M059J (cell line): Measurements from ENCODE around the gene LRIG3. TPM values are rescaled to one million over a fixed set of nuclear protein-coding genes. Genes with fewer than 3 reads are reported as not detected.
"Not testable (repeated sequence)": the region's sequence is repeated elsewhere in the genome, so short reads cannot be mapped to it uniquely, and the experiment has no call there.

Experiments
- DNase-seq: peaks from one replicate; pipeline ENCODE4 v3.0.0-alpha.2; 2012; ENCODE audit warnings: low read depth
- total RNA-seq: library from RNA; depleted of rRNA; stranded (reverse); fragments of >200 nt; shearing (Covaris generic); gene quantifications from 2 replicates; pipeline ENCODE4 v1.2.3, GENCODE V29; 2014; rRNA removed

Gene LRIG3, protein sequence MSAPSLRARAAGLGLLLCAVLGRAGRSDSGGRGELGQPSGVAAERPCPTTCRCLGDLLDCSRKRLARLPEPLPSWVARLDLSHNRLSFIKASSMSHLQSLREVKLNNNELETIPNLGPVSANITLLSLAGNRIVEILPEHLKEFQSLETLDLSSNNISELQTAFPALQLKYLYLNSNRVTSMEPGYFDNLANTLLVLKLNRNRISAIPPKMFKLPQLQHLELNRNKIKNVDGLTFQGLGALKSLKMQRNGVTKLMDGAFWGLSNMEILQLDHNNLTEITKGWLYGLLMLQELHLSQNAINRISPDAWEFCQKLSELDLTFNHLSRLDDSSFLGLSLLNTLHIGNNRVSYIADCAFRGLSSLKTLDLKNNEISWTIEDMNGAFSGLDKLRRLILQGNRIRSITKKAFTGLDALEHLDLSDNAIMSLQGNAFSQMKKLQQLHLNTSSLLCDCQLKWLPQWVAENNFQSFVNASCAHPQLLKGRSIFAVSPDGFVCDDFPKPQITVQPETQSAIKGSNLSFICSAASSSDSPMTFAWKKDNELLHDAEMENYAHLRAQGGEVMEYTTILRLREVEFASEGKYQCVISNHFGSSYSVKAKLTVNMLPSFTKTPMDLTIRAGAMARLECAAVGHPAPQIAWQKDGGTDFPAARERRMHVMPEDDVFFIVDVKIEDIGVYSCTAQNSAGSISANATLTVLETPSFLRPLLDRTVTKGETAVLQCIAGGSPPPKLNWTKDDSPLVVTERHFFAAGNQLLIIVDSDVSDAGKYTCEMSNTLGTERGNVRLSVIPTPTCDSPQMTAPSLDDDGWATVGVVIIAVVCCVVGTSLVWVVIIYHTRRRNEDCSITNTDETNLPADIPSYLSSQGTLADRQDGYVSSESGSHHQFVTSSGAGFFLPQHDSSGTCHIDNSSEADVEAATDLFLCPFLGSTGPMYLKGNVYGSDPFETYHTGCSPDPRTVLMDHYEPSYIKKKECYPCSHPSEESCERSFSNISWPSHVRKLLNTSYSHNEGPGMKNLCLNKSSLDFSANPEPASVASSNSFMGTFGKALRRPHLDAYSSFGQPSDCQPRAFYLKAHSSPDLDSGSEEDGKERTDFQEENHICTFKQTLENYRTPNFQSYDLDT
- 25.9 and 32.6 TPM in 2 replicates for total RNA-seq

DNA sequence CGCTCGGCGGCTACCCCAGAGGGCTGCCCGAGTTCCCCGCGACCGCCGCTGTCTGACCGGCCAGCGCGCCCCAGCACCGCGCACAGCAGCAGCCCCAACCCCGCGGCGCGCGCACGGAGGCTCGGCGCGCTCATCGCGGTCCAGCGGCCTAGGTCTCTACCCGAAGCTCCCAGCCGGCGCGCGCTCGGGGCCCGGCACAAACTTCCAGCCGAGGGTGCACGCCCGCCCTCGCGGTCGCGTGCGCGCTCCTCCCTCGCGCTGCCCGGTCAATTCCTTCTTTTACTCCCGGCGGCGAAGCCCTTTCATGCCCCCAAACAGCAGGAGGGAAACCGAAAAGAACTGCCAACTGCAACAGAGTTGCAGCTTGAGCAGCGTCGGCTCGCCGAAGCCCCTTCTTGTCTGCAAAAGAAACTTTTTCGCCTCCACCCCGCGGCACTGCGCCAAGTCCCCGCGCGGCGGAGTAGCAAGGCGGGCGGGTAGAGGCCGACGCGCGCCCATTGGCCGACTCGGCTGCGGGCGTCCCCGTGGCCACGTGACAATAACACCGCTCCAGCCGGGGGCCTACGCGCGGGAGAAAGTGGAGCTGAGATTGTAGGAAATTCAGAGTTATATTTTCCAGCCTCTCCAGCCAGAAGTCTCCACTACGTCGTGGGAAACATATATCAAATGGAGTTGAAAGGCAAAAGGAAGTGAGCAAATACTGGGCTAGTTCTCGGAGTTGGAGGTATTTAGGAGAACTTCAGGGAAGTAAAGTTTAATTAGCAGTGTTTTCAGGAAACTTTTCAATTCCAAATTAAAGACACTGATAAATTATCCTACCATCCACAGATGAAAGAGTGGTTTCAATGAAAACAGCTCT, at the start of gene LRIG3:
TSS of gene LRIG3 (minus strand) at position 403 of the 859 bp plus-strand sequence. CDS start at position 134, 269 bp downstream.
- DNase-seq = peak; percentile 85

- DNase-seq = no peak
Measured at GRCh38 chr12:58969237-58969636, 48.9 kb upstream of the LRIG3 start.

DNA sequence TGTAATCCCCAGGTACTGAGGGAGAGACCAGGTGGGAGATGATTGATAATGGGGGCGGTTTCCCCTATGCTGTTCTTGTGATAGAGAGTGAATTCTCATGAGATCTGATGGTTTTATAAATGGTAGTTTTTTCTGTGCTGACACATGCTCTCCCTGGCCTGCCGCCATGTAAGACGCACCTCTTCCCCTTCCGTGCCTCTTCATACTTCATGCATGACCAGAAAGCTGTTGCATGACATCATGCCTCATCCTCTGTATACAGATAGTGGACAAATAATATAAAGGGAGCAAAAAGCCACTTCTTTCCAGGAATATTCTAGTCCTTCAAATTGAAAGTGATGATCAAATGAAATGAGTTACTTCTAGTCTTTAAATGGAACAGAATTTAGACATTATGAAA, 47.3 kb upstream of the LRIG3 start:
- DNase-seq = no peak

DNA sequence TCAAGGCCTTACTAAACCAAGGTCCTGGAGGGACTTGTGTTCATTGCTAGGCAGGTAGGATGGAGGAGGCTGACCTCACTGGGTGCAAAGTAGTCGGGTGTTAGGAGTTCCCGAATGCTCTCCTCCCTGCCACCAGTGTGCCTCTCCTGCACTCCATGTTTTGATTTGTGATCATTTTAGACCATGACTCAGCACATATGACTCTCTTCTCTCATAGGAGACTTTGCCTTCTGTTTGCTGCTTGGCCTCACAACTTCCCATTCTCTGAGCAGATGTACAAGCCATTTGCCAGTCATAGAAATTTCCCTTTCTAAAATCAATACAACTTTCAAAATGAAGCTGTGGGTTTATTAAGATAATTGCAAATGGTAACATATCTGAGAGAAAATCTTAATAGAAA, 46.6 kb upstream of the LRIG3 start:
- peak; percentile 16 for DNase-seq

GRCh38 chr12:58965568-58965967, 45.3 kb upstream of the LRIG3 start:
- DNase-seq = no peak

DNA sequence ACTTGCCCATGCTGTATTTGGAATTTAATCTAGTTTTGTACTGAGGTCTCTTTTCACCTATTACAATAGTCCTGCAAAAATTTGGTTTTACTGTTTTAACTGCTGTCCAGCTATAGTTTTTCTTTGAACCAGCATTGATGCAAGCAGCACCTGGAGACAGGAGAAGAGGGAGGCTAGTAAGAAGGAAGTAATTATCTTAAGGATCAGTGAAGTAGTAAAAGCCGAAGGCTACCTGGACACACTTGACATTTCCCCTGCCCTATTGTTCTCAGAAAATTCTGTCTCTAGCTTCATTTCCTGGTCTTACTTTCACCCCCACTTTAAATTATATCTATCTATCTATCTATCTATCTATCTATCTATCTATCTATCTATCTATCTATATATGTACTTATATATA, 43.5 kb upstream of the LRIG3 start:
- no peak for DNase-seq

GRCh38 chr12:58961906-58962305, 41.6 kb upstream of the LRIG3 start:
- DNase-seq = no peak

DNA sequence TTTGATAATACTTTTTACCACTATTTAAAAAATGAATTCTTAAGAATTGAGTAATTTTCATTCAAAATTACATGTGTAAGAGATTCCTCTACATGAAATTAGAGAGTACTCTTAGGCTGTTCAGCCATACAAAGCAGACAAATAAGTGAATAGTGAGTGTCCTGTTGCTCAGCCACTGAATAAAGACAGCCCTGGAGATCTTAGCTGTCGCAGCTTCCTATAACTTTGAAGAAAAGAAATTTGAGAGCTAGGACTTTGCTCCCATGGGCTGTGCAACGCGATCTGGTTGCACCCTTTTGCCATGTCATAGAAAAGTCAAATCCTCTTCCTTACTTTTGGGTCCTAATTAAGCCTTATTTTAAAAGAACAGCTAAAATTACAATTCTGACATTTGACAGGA, 40.9 kb upstream of the LRIG3 start:
- no peak for DNase-seq

DNA sequence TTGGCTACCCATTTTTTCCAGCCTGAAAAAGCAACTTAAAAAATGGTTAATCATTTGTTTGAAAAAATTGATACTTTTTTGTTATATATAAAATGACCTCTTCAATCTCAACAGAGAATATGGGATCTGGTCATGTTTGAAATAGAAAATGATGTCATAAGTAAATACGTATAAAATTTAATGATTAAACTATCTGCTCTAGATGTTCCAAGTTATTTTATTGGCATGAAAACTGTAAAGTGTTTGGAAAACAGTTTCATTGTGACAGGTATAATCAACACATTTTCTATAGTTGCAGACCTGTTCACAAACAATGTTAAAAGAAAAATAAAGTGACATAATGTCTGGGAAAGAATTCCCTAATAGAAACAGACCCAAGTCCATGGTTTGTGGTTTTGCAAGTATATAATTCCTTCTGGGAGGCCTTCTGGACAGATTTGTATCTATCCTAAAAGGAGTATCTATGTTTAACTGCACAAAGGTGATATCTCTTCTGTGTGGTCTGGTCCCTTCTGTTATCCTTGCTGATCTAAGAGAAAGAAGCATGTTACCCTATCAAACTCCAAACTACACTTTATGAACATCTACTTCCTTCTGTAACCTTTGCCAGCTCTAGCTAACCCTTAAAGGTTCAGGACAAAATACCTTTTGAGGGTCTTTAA, 39.5 kb upstream of the LRIG3 start:
- no peak for DNase-seq

GRCh38 chr12:58957298-58957697, 37.0 kb upstream of the LRIG3 start:
- no peak for DNase-seq

- DNase-seq = no peak
Measured at GRCh38 chr12:58955849-58956248, 35.5 kb upstream of the LRIG3 start.

DNA sequence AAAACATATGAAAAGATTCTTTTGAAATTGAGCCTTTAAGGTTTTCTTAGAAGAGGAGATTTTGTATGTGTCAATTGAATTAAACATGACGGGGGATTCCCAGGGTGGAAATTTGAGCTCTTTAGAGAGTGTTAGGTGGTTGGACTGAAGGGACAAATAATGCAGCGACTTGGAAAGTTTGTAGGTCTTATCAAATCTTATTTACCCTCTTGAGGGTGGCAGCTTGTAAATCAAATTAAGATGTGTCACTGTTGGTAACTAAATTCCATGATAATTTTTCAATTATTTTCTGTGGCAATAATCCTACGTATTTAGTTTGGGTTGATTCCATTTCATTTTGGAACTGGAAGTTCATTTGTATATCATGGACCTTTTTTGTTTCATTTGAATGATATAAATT, 33.7 kb upstream of the LRIG3 start:
- no peak for DNase-seq

DNA sequence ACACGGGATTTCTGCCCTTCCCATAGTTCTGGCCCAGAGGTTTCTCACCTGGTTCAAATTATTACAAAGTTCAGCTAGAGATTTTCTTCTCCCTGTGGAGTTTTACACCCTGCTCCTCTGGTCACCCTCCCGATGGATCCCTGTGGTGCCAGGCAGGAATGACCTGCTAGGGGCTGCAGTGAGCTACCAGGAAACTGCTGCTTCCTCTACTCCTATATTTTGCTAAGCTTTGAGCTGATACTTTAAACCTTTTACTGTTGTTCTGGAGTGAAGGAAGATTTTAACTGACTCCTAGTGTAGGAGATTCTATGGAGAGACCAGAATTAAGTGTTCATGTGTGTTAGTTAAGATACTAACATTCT, 30.4 kb upstream of the LRIG3 start:
- DNase-seq = no peak

DNA sequence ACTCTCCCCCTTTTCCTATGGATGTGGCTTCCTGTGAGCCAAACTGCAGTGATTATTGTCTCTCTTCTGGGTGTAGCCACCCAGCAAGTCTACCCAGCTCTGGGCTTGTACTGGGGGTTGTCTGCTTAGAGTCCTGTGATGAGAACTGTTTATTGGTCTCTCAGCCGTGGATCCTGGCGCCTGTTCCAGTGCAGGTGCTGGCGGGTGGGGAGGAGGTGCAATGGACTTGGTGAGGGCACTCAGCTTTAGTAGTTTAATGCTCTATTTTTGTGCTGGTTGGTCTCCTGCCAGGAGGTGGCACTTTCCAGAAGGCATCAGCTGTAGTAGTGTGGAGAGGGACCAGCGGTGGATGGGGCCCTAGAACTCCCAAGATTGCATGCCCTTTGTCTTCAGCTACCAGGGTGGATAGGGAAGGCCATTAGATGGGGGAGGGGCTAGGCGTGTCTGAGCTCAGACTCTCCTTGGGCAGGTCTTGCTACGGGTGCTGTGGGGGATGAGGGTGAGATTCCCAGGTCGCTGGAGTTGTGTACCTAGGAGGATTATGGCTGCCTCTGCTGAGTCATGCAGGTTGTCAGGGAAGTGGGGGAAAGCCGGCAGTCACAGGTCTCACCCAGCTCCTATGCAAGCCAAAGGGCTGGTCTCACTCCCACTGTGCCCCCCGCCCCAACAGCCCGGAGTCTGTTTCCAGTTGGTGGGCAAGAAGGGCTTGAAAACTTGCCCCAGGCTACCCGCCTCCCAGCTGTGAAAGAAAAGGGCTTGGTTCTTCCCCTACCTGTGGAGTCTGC, 29.8 kb upstream of the LRIG3 start:
- not testable (repeated sequence) for DNase-seq

DNA sequence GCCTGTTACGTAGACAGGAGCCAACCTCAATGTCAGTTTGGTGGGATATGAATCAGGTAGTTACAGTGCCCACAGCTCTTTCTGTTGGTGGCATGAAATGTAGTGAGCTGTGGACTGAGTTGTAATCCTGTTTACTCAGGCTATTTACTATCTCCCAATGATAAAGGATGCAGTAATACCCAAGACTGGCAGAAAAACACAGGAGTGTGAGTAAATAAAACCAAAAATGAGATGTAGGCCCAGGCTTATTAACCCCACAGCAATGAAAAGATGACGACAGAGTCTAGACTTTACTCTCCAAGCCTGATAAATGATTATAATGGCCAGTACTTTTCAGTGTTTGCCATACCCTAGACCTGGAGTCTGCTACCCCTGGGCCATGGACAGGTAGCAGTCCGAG, 22.8 kb upstream of the LRIG3 start:
- no peak for DNase-seq

DNA sequence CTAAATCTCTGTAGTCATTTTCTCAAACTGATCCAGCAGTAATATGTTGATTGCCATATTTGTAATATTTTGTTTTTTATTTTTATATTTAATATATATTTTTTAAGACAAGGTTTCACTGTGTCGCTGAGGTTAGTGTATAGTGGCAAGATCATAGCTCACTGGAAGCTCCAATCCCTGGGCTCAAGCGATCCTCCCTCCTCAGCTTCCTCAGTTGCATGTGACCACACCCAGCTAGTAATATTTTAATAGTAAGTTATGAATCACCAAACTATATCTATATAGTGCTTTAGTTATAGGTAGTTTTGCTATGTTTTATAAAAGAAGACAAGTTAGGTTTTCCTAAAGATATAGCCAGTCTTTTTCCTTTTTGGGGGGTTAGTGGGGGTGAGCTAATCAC, 22.0 kb upstream of the LRIG3 start:
- no peak for DNase-seq

DNA sequence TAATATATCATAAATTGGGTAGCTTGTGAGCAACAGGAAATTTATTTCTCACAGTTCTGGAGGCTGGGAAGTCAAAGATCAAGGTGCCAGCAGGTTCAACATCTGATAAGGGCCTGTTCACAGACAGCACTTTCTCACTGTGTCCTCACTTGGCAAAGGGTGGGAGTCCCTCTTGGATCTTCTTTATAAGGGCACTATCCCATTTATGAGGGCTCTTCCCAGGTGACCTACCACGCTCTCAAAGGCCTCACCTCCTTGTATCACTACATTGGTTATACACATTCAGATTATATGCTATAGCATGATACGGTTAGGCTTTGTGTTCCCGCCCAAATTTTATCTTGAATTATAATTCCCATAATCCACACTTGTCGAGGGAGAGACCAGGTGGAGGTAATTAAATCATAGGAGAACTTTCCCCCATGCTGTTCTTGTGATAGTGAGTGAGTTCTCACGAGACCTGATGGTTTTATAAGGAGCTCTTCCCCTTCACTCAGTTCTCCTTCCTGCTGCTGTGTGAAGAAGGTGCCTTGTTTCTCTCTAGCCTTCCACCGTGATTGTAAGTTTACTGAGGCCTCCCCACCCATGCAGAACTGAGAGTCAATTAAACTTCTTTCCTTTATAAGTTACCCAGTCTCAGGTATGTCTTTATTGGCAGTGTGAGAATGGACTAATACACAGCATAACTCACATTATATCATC, 19.2 kb upstream of the LRIG3 start:
- DNase-seq = no peak

DNA sequence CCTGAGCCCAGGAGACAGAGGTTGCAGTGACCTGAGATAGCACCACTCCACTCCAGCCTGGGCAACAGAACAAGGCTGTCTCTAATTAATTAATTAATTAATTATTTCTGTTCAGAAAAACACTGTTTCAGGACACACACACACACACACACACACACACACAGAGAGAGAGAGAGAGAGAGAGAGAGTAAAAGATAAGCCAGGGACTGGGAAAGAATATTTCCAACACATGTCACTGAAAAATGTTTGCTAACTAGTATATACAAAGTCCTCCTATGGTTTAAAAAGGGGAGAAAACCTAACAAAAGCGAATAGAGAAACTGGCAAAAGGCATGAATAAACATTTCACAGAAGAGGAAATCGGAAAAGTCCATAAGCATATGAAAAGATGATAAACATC, 18.1 kb upstream of the LRIG3 start:
- no peak for DNase-seq

DNA sequence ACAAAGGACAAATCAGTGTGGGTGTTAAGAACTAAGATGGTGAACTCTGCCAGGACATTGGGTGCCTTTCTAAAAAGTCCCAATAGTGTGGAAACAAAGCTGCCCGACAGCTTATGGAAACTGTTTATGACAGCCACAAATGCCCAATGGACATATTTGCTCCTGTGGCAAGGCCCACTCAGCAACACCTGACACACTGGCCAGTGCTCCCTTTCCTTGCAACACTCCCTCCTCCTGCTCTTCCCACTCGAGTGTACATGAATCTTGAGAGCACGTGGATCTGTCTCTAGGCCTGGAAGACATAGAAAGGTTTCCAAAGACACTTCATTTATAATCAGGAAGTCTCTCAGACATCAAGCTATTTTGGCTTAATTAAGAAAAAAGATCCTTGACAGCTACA, 14.2 kb upstream of the LRIG3 start:
- no peak for DNase-seq
